Activated naive CD8-positive, alpha-beta T cell (primary cell): ENCODE measurements around the gene ATL2.
"Not testable (repeated sequence)": the region's sequence is repeated elsewhere in the genome, so short reads cannot be mapped to it uniquely, and the experiment has no call there.

Experiments
- H3K27ac Mint-ChIP-seq: one replicate; pipeline ENCODE4 v1.8.0; 2021; ENCODE audit warnings: mixed read lengths
- H3K27me3 Mint-ChIP-seq: one replicate; pipeline ENCODE4 v1.8.0; 2021; ENCODE audit warnings: mixed read lengths
- H3K36me3 Mint-ChIP-seq: one replicate; pipeline ENCODE4 v1.8.0; 2021; ENCODE audit warnings: mixed read lengths
- H3K4me1 Mint-ChIP-seq: one replicate; pipeline ENCODE4 v1.8.0; 2021; ENCODE audit warnings: low read depth, mixed read lengths
- H3K4me3 Mint-ChIP-seq: one replicate; pipeline ENCODE4 v1.8.0; 2021; ENCODE audit warnings: mild to moderate bottlenecking, mixed read lengths
- H3K9me3 Mint-ChIP-seq: one replicate; pipeline ENCODE4 v1.8.0; 2021; ENCODE audit warnings: low read depth, mixed read lengths

The ATL2 gene

DNA sequence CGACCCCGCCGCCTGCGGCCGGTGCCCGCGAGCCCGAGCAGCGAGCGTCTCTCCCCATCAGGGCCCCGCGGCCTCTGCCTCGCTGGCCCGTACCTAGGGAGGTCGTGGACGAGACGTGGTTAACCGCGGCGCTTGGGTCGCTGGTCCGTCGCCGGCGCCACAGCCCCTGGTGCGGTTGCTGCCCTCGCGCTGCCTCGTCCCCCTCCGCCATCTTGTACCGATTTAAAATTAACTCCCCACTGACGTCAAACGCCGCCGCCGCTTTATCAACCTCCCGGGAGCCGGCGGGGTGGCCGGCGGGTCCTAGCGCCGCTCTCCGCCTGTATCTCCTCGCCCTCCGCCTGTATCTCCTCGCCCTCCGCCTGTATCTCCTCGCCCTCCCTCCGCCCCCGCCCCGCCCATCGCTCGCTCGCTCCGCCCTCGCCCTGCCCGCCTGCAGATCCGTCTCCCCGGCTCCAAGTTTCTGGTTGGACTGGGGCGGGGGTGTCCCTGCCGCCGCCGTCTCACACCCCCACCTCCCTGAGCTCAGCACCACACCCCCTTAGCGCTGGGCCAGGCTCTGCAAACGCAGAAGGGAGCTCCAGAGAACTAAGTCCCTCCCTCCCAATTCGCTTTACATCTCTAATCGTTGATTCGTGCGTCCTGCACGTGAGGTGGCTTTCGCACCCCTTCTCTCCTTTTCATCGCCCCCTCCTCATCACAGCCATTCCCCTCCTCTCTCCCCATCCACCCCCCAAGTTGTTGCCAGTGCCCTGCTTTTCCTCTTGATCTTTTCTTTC, at the start of gene ATL2:
Gene ATL2, minus strand, starts transcription at position 224 of the 779 bp plus-strand sequence. Its CDS starts 13 bp downstream, at position 211.
- Mint-ChIP-seq H3K27me3 (no peaks in the 10 kb centered on the region), H3K27ac (peak within 1 kb of the TSS; percentile 94), H3K9me3 (no peaks in the 10 kb centered on the region), H3K4me3 (peak within 1 kb of the TSS; percentile 96), H3K4me1 (peaks cover 62% of the 10 kb centered on the region), H3K36me3 (no peaks in the 10 kb centered on the region)

DNA sequence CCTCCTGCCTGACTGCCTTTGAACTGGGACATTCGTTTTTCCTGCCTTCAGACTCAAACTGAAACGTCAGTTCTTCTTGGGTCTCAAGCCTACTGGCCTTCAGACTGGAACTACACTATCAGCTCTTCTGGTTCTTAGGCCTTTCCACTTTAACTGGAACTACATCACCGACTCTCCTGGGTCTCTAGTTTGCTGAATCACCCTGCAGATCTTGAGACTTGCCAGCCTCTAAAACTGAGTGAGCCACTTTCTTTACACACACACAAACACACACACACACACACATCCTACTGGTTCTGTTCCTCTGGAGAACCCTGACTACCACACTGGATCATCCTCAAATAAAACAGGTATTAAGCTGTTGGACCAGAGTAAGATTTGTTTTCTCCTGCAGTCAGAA, 46.7 kb upstream of the ATL2 start:
- H3K27ac Mint-ChIP-seq, result no peak overlapping the region
- peaks cover 6% of the 10 kb centered on the region for H3K27me3 Mint-ChIP-seq
- no peaks in the 10 kb centered on the region for H3K4me1 Mint-ChIP-seq
- H3K9me3 Mint-ChIP-seq, result no peaks in the 10 kb centered on the region
- no peaks in the 10 kb centered on the region for H3K36me3 Mint-ChIP-seq
- no peak overlapping the region for H3K4me3 Mint-ChIP-seq

DNA sequence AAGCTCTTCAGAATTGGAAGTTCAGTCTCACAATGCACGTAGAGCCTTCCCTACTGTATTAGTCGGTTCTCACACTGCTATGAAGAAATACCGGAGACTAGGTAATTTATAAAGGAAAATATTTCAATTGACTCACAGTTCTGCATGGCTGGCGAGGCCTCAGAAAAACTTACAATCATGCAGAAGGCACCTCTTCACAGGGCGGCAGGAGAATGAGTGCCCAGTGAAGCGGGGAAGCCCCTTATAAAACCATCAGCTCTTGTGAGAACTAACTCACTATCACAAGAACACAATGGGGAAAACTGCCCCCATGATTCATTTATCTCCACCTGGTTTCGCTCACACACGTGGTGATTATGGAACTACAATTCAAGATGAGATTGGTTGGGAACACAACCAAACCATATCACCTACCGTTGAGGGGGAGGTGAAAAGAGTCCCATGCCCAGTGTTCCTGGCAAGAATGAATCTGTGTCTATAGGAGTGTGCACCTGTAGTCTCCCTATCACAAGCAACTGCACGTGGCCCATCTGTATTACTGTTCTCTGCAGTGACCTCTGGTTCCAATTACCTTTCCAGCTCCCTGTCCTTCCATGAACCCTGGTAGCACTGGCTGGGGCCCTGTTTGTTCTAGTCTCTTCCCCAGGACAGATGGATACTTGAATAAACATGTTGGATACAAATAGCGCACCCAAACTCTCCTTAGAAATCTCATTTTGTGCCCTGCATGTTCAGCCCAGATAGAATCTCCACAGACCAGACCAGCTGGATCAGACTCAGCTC, 44.4 kb upstream of the ATL2 start:
- Mint-ChIP-seq H3K9me3 (no peaks in the 10 kb centered on the region), H3K4me3 (no peak overlapping the region), H3K27ac (no peak overlapping the region), H3K4me1 (no peaks in the 10 kb centered on the region), H3K27me3 (peaks cover 6% of the 10 kb centered on the region), H3K36me3 (no peaks in the 10 kb centered on the region)

DNA sequence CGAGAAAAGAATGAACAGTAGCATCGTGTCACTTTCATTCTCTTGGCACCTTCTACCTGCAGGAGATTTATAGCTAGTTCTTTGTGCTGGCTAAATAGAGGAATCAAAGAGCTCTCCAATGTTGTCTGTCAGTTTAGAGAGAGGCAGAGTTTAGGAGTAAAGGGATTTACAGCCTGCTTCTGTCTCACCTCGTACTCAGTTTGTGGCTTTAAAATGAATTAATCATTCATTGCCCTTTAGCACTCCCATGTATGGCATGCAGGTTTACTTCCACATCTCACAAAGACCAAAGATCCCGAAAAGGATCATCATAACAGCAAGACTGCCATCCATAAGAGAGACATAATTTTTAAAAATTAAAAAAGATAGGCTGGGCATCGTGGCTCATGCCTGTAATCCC, 42.4 kb upstream of the ATL2 start:
- Mint-ChIP-seq H3K36me3 (peaks cover 2% of the 10 kb centered on the region), H3K4me3 (no peak overlapping the region), H3K27ac (no peak overlapping the region), H3K4me1 (no peaks in the 10 kb centered on the region), H3K9me3 (peaks cover 3% of the 10 kb centered on the region), H3K27me3 (peaks cover 6% of the 10 kb centered on the region)

DNA sequence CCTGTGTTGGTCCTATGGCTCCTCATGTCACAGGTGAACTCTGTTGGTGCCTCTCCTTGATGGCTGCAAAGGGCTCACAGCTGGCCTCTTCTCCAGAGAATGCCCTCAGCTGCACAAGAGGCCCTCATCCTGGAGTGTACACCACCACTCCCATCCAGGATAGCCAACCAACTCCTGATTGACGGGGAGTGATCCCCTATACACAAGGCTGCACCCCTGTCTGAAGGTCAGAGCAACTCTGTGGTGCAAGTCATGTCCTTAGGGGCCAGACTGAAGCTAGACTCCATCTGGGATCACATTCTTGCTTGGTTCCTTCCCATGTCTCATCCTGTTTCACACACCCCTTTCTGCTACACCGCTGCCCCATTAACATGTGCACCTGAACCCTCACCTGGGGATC, 41.7 kb upstream of the ATL2 start:
- Mint-ChIP-seq H3K36me3 (peaks cover 2% of the 10 kb centered on the region), H3K4me3 (no peak overlapping the region), H3K9me3 (peaks cover 5% of the 10 kb centered on the region), H3K27me3 (peaks cover 6% of the 10 kb centered on the region), H3K27ac (no peak overlapping the region), H3K4me1 (no peaks in the 10 kb centered on the region)

DNA sequence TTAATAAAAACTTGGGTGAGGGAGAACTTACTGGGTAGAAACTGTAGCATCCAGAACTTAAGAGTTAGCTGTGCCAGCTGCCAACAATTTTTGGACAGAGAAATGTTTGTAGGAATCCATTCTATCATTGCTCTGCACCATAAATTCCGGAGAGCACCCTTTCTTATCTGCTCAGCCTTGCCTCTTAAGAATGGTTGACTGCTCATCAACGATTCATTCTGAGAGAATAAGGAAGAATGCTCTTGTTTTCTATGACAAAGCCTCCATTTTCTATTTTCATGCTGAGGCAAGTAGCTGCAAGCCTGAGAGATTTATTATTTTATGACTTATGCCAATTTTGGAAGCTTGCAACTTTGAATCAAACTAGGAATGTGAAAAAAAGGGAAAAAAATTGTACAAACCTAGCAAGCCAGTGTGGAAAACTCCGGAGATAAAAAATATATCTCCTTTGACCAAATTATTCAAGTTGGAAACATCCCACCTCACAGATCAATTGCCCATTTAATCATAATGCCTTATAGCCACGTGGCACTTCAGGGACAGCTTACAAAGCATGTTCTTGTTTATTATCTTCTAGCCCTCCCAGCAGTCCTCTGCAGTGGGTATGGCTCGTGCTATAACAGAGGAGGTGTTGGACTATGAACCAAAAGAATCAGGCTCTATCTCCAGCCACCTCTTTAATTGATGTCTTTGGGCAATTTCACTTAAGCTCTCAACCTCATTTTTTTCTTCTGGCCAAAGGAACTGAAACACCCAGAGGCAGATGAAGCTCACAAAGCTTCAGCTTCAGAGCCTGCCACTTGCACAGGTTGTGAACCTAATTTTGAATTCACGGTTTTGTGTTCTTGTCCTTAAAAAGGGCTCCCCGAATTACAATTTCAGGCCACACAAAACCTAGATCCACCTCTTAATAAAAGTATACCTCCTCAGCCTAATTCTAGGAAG, 40.9 kb upstream of the ATL2 start:
- no peak overlapping the region for H3K4me3 Mint-ChIP-seq
- H3K9me3 Mint-ChIP-seq, result peaks cover 10% of the 10 kb centered on the region
- H3K36me3 Mint-ChIP-seq, result peaks cover 2% of the 10 kb centered on the region
- H3K27me3 Mint-ChIP-seq, result peaks cover 6% of the 10 kb centered on the region
- H3K4me1 Mint-ChIP-seq, result no peaks in the 10 kb centered on the region
- H3K27ac Mint-ChIP-seq, result no peak overlapping the region

DNA sequence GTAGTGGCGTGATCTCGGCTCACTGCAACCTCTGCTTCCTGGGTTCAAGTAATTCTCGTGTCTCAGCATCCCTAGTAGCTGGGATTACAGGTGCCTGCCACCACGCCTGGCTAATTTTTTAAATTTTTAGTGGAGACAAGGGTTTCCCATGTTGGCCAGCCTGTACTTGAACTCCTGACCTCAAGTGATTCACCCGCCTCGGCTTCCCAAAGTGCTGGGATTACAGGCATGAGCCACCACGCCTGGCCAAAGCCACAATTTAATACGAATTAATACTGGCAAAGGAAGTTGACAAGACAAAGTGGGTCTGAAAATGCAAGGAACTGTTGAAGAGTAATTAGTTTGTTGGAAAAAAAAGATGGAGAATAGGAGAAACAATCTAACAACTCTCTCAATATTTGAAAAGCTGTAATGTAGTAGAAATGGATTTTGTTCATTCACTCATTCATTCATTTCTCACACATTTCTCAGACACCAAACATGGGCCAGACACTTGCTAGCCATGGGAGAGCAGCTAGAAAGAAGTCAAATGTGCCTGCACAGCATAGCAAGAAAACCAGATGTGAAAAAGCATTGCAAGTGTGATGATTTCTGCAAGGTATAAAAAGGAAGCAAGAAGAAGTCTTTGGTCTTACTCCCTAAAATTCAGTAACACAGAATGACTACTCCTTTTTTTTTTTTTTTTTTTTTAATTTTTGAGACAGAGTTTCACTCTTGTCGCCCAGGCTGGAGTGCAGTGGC, 39.4 kb upstream of the ATL2 start:
- H3K36me3 Mint-ChIP-seq, result peaks cover 8% of the 10 kb centered on the region
- H3K4me3 Mint-ChIP-seq, result no peak overlapping the region
- peaks cover 17% of the 10 kb centered on the region for H3K9me3 Mint-ChIP-seq
- H3K27me3 Mint-ChIP-seq, result peaks cover 6% of the 10 kb centered on the region
- H3K27ac Mint-ChIP-seq, result no peak overlapping the region
- H3K4me1 Mint-ChIP-seq, result no peaks in the 10 kb centered on the region

DNA sequence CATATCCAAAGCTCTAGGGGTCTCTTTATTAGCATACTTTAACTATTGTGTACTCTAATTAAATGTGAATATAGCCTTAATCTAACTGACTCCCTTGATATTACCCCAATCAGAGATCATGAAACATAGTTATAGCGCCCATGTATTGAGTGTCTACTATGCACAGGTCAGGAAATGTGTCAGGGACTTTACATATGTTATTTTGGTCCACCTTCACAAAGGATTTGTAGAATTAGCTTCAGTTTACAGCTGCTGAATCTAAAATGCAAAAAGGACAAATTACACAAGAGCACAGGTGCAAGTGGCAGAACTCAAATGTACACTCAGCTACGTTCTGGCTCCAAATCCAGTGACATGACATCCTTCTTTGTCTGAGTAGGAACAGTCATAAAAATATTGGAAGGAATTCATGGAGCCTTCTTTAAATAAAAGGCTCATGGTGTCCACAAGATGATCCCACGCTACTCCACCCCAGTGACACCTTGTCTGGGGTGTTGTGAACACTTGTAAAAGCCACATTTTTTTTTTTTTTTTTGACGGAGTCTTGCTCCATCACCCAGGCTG, 38.7 kb upstream of the ATL2 start:
- peaks cover 6% of the 10 kb centered on the region for H3K27me3 Mint-ChIP-seq

DNA sequence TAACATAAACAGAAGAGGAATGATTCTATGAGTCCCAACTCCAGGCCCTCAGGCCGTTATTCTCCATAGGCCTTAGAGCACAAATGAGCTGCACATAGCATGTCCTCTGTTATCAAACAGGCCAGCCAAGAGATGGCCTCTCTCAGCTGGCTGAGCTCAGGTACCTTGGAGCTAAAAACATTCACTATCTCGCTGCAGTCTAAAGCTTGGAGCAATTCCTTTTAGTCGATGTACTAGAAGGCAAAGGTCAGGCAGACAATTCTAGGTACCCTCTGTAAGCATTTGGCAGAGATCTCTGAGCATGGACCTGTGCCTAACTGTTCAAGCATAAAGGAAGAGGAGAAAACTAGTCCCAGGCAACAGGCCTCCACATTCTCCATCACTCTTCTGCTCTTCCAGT, 38.0 kb upstream of the ATL2 start:
- H3K36me3 Mint-ChIP-seq, result peaks cover 8% of the 10 kb centered on the region
- no peak overlapping the region for H3K4me3 Mint-ChIP-seq

More for the DNA sequence above, 38.7 kb upstream of the ATL2 start:
- Mint-ChIP-seq H3K27ac (no peak overlapping the region), H3K9me3 (peaks cover 17% of the 10 kb centered on the region), H3K4me1 (no peaks in the 10 kb centered on the region), H3K4me3 (no peak overlapping the region), H3K36me3 (peaks cover 8% of the 10 kb centered on the region)

DNA sequence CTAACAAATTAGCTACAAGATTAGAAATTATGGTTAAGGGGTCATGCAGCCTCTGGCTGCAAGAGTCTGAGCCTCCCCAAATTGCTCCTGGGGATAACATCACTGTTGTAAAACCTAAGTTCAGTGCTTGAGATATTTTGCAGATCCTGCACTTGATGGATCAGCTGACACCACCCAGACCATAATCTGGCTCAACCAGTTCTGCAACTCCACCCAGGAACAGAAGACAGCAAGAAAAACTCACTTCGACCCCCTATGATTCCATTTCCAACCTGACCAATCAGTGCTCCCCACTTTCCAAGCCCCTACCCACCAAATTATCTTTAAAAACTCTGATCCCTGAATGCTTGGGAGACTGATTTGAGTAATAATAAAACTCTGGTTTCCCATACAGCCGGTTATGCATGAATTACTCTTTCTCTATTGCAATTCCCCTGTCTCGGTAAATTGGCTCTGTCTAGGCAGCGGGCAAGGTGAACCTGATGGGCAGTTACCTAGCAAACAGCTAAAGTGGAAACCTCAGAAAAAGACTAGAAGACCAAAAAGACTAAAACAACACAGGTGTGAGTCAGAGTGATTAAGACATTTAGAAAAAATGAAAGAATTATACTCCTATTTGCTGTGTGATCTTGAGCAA, 35.3 kb upstream of the ATL2 start:
- not testable (repeated sequence) for H3K36me3 Mint-ChIP-seq

More for the DNA sequence above, 38.0 kb upstream of the ATL2 start:
- Mint-ChIP-seq H3K27ac (no peak overlapping the region), H3K4me1 (no peaks in the 10 kb centered on the region), H3K27me3 (peaks cover 6% of the 10 kb centered on the region), H3K9me3 (peaks cover 17% of the 10 kb centered on the region)

DNA sequence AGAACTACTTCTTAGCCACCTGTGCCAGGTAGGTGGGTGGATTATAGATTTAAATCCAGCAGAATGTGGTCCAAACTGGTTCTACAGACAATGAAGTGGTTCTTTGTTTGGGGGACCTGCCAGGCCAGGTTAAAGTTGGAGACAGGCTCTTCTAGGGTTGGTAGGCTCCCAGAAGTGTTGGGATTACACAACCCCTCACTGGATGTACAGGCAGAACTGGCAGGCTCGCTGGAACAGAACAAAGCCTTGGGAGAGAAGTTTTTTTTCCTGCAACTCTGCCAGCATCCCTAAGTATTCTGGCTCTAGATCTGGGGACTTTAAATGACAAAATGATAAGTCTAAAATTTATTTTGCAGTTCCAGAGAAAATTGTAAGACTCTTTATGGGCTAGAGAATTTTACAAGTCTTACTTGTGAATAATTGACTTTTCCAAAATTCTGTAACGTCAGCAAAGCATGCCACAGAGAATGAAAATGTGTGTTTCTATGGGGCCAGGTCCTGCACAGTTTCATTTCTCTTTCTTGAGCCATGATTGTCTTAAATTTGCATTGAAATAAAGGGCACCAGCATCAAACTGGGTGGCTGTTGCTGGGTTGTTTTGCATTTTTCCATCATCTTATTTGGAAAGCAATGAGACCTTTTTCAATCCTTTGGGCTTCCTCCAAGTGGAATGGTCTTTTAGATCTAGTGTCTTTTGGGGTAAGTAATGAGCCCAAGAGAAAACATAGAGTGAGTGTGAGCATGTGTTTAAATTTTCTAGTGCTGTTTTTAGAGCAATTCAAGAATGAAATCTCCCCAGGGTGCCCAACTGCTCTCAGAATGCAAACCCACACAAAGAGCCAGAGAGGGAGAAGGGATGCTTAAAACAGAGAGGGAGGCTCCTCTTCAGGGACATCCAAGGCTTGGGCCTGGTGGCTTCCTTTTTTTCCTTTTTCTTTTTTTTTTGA, 32.4 kb upstream of the ATL2 start:
- Mint-ChIP-seq H3K27ac (no peak overlapping the region), H3K4me3 (no peak overlapping the region), H3K27me3 (no peaks in the 10 kb centered on the region), H3K4me1 (no peaks in the 10 kb centered on the region), H3K9me3 (peaks cover 14% of the 10 kb centered on the region), H3K36me3 (peaks cover 5% of the 10 kb centered on the region)

More for the DNA sequence above, 35.3 kb upstream of the ATL2 start:
- H3K4me3 Mint-ChIP-seq, H3K27me3 Mint-ChIP-seq, H3K27ac Mint-ChIP-seq, H3K4me1 Mint-ChIP-seq: not testable (repeated sequence)
- peaks cover 17% of the 10 kb centered on the region for H3K9me3 Mint-ChIP-seq

DNA sequence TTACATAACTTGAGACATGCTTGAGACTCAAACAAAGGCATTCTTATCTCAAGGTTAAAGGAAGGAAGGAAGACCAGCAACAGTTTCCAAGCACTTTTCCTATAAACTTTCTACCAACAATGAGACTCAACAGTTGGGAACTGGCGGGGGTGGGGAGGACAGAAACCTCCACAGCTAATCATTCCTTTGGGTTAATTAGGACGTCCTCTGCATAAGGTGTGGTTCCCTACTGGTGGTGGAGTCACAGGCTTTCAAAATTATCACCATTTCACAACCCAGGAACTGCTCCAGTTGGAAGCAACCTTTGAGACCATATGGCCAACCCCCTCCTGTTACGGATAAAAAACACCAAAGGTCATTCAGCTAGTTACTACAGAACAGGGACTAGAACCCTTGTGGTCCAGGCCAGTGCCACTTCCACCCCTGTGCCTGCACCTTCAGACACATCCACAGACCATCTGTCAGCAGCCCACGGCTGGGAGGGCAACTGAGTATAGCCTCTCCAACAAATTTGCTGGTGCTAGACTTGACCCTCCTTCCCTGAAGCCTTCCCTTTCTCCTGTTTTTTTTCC, 30.1 kb upstream of the ATL2 start:
- peaks cover 1% of the 10 kb centered on the region for H3K36me3 Mint-ChIP-seq
- H3K9me3 Mint-ChIP-seq, result peaks cover 1% of the 10 kb centered on the region
- H3K4me1 Mint-ChIP-seq, result no peaks in the 10 kb centered on the region
- H3K4me3 Mint-ChIP-seq, result no peak overlapping the region
- no peaks in the 10 kb centered on the region for H3K27me3 Mint-ChIP-seq
- no peak overlapping the region for H3K27ac Mint-ChIP-seq
